Endothelial cell of umbilical vein (primary cell): Measurements from ENCODE around the gene DDX51.

Experiments used
- CTCF ChIP-seq, 2 donors: IDR thresholded peaks; 1 replicate in 1 of 2; 2 replicates in 1 of 2; pipeline ENCODE4 v1.5.1; 2011; ENCODE audit warnings: low read length in 2 of 2, mild to moderate bottlenecking in 2 of 2, moderate library complexity in 2 of 2, control low read depth in 1 of 2, inconsistent platforms in 1 of 2, low read depth in 1 of 2; ENCODE audit not compliant: insufficient read depth in 1 of 2; ENCODE audit errors: extremely low read depth in 1 of 2
- EZH2 ChIP-seq: IDR thresholded peaks from 2 replicates; pipeline ENCODE4 v1.6.1; 2012; ENCODE audit warnings: borderline replicate concordance, low read depth, mild to moderate bottlenecking, moderate library complexity, low read length, inconsistent platforms; ENCODE audit not compliant: severe bottlenecking
- JUN ChIP-seq: IDR thresholded peaks from 2 replicates; pipeline ENCODE4 v1.6.1; 2011; ENCODE audit warnings: borderline replicate concordance, low read depth; ENCODE audit not compliant: insufficient read length, insufficient read depth
- MAX ChIP-seq: IDR thresholded peaks from 2 replicates; pipeline ENCODE4 v1.6.1; 2011; ENCODE audit not compliant: insufficient read depth, insufficient read length
- MYC ChIP-seq: IDR thresholded peaks from one replicate; pipeline ENCODE4 v1.6.1; 2011; ENCODE audit warnings: mild to moderate bottlenecking, low read depth, low read length
- POLR2A ChIP-seq: IDR thresholded peaks from 2 replicates; pipeline ENCODE4 v1.6.1; 2012; ENCODE audit warnings: low read depth, mild to moderate bottlenecking, control low read depth, low read length
- POLR2AphosphoS5 ChIP-seq: IDR thresholded peaks from 2 replicates; pipeline ENCODE4 v1.6.1; 2012; ENCODE audit warnings: low read depth, mild to moderate bottlenecking, control low read depth, low read length, moderate library complexity; ENCODE audit not compliant: insufficient read depth

GRCh38 chr12:132144810-132145168 is 670 bp upstream of the DDX51 start:
- TF ChIP-seq POLR2A (no peak), CTCF (IDR thresholded peaks at IDR 0.05; ENCODE audit: extremely low read depth in 1 of 2, insufficient read depth in 1 of 2, low read depth in 1 of 2, low read length in 2 of 2) (no peak), EZH2 (no peak), MYC (no peak), MAX (no peak), POLR2AphosphoS5 (no peak), JUN (no peak)
